SU-DHL-6 (cell line): ENCODE measurements around the gene DCDC2C.

Experiments
- H2AFZ ChIP-seq: fragments of 200-600 bp; sonication (generic); 2 replicates; pipeline ENCODE4 v1.6.1; 2014; ENCODE audit warnings: low read depth, mild to moderate bottlenecking, moderate library complexity, mixed read lengths, antibody characterized with exemption, low read length; ENCODE audit not compliant: severe bottlenecking
- H3F3A ChIP-seq: fragments of 200-600 bp; shearing (Covaris generic); 2 replicates; pipeline ENCODE4 v1.6.0; 2016; ENCODE audit warnings: antibody characterized with exemption, mild to moderate bottlenecking; ENCODE audit not compliant: insufficient read depth
- H3K27ac ChIP-seq: fragments of 200-600 bp; sonication (generic); 2 replicates; pipeline ENCODE4 v1.5.1; 2016; ENCODE audit warnings: low read depth, mild to moderate bottlenecking, low read length, moderate library complexity, mixed read lengths
- H3K27me3 ChIP-seq: fragments of 200-600 bp; sonication (generic), shearing (Covaris generic); 2 replicates; pipeline ENCODE4 v1.6.0; 2014; ENCODE audit warnings: mild to moderate bottlenecking, low read length
- H3K36me3 ChIP-seq: fragments of 200-600 bp; sonication (generic); 2 replicates; pipeline ENCODE4 v1.6.1; 2014; ENCODE audit warnings: mild to moderate bottlenecking, low read length, mixed read lengths
- H3K4me2 ChIP-seq: fragments of 300-600, 200-600 bp; shearing (Covaris generic), sonication (generic); 2 replicates; pipeline ENCODE4 v1.6.0; 2014; ENCODE audit warnings: low read length, low read depth, mild to moderate bottlenecking; ENCODE audit not compliant: poor library complexity, severe bottlenecking
- H3K4me3 ChIP-seq: fragments of 200-600 bp; sonication (generic); 2 replicates; pipeline ENCODE4 v1.5.1; 2014; ENCODE audit warnings: antibody characterized with exemption, low read length, mild to moderate bottlenecking, mixed read lengths; ENCODE audit not compliant: insufficient read depth, poor library complexity, severe bottlenecking
- H3K79me2 ChIP-seq: fragments of 200-600 bp; sonication (generic); 2 replicates; pipeline ENCODE4 v1.6.1; 2014; ENCODE audit warnings: mild to moderate bottlenecking, low read length, moderate library complexity; ENCODE audit not compliant: insufficient read depth
- H3K9ac ChIP-seq: fragments of 200-600 bp; sonication (generic); 2 replicates; pipeline ENCODE4 v1.7.0; 2014; ENCODE audit warnings: mild to moderate bottlenecking, low read length
- H3K9me2 ChIP-seq: fragments of 200-600 bp; sonication (generic); replicated peaks from 2 replicates; pipeline ENCODE4 v1.6.1; 2014; ENCODE audit warnings: low read length; ENCODE audit not compliant: insufficient read depth
- H3K9me3 ChIP-seq: fragments of 200-600 bp; sonication (generic); 2 replicates; pipeline ENCODE4 v1.6.1; 2014; ENCODE audit warnings: low read length, mixed read lengths; ENCODE audit not compliant: insufficient read depth
- H4K20me1 ChIP-seq: fragments of 200-600 bp; sonication (generic); 2 replicates; pipeline ENCODE4 v1.6.1; 2014; ENCODE audit warnings: low read depth, mild to moderate bottlenecking, antibody characterized with exemption, low read length, moderate library complexity, mixed read lengths
- CTCF ChIP-seq: fragments of 200-600 bp; sonication (generic); IDR thresholded peaks from one replicate; pipeline ENCODE4 v1.5.1; 2017; ENCODE audit warnings: antibody characterized with exemption, mild to moderate bottlenecking, low read length, moderate library complexity; ENCODE audit not compliant: insufficient read depth, poor library complexity, severe bottlenecking
- EZH2phosphoT487 ChIP-seq: fragments of 200-600 bp; sonication (generic), shearing (Covaris generic); conservative IDR thresholded peaks from 2 replicates; pipeline ENCODE4 v1.6.1; 2018; ENCODE audit warnings: mild to moderate bottlenecking, antibody characterized with exemption, low read length, moderate library complexity, mixed read lengths

Gene DCDC2C

GRCh38 chr2:3726511-3726910 lies 23.1 kb downstream of the DCDC2C start:
- no peak overlapping the region for H3K27ac ChIP-seq
- no peaks in the 10 kb centered on the region for H3K9me2 ChIP-seq
- H3K9ac ChIP-seq, result no peak overlapping the region
- TF ChIP-seq EZH2phosphoT487, result no peak
- no peak for TF ChIP-seq CTCF
- no peaks in the 10 kb centered on the region for H4K20me1 ChIP-seq
- no peak overlapping the region for H3K4me2 ChIP-seq
- H3K9me3 ChIP-seq, result no peaks in the 10 kb centered on the region
- no peak overlapping the region for H3K4me3 ChIP-seq
- H2AFZ ChIP-seq, result no peak overlapping the region
- H3K27me3 ChIP-seq, result no peaks in the 10 kb centered on the region
- no peaks in the 10 kb centered on the region for H3K36me3 ChIP-seq
- H3K79me2 ChIP-seq, result no peaks in the 10 kb centered on the region
- H3F3A ChIP-seq, result no peaks in the 10 kb centered on the region

- Histone ChIP-seq H3K79me2 (no peaks in the 10 kb centered on the region), H3K4me3 (no peak overlapping the region), H3F3A (no peaks in the 10 kb centered on the region), H3K9ac (no peak overlapping the region), H3K9me2 (no peaks in the 10 kb centered on the region), H3K27ac (no peak overlapping the region), H2AFZ (no peak overlapping the region), H4K20me1 (no peaks in the 10 kb centered on the region), H3K4me2 (no peak overlapping the region), H3K36me3 (no peaks in the 10 kb centered on the region), H3K9me3 (no peaks in the 10 kb centered on the region), H3K27me3 (no peaks in the 10 kb centered on the region)
- no peak for TF ChIP-seq CTCF
These were observed 24.1 kb downstream of the DCDC2C start for GRCh38 chr2:3727397-3728045.

- H3K79me2 ChIP-seq, result no peaks in the 10 kb centered on the region
- H3K4me2 ChIP-seq, result no peak overlapping the region
- no peaks in the 10 kb centered on the region for H3K27me3 ChIP-seq
- no peaks in the 10 kb centered on the region for H3K9me3 ChIP-seq
- H3K36me3 ChIP-seq, result no peaks in the 10 kb centered on the region
- no peak overlapping the region for H3K9ac ChIP-seq
- H3K4me3 ChIP-seq, result no peak overlapping the region
- no peaks in the 10 kb centered on the region for H3K9me2 ChIP-seq
- TF ChIP-seq CTCF (peak; percentile 18), EZH2phosphoT487 (no peak)
- no peaks in the 10 kb centered on the region for H3F3A ChIP-seq
- H2AFZ ChIP-seq, result no peak overlapping the region
- no peak overlapping the region for H3K27ac ChIP-seq
- H4K20me1 ChIP-seq, result no peaks in the 10 kb centered on the region
These were observed 25.0 kb downstream of the DCDC2C start for GRCh38 chr2:3728104-3729054.
